ENCODE results near the gene PTPRT.

The PTPRT gene

DNA sequence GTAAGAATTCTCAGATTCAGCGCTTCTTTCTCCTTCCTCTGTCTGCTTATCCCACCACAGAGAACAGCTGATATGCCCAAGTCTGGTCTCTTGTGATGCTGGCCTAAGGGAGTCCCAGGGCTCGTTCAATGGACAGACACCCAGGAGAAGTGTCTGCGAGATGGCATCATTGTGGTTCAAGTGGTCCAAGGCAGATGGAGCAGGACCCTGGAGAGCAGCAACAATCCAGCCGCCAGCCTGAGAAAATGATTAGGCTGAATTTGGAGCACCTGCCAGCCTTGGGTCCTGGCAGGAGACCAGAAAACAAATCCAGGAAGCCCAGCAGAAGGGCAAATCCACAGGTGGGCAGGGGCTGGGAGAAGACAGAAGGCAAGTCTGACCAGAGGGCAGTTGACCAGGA, 145.8 kb downstream of the PTPRT start:
- no peaks in the 10 kb centered on the region for H3K4me1 ChIP-seq (ENCODE audit: insufficient read depth, low read length)
- no peak overlapping the region for H3K9ac ChIP-seq (ENCODE audit: low read depth, low read length)
- H3K9me3 ChIP-seq (ENCODE audit: control insufficient read depth, insufficient read depth, low read length) = no peaks in the 10 kb centered on the region
- no peaks in the 10 kb centered on the region for H3K36me3 ChIP-seq (ENCODE audit: insufficient read depth, low read length)

- Histone ChIP-seq H3K9ac (ENCODE audit: low read depth, low read length) (no peak overlapping the region), H3K9me3 (ENCODE audit: control insufficient read depth, insufficient read depth, low read length) (no peaks in the 10 kb centered on the region), H3K36me3 (ENCODE audit: insufficient read depth, low read length) (no peaks in the 10 kb centered on the region), H3K4me1 (ENCODE audit: insufficient read depth, low read length) (no peaks in the 10 kb centered on the region)
Measured at GRCh38 chr20:43040427-43040826, 149.3 kb downstream of the PTPRT start.

DNA sequence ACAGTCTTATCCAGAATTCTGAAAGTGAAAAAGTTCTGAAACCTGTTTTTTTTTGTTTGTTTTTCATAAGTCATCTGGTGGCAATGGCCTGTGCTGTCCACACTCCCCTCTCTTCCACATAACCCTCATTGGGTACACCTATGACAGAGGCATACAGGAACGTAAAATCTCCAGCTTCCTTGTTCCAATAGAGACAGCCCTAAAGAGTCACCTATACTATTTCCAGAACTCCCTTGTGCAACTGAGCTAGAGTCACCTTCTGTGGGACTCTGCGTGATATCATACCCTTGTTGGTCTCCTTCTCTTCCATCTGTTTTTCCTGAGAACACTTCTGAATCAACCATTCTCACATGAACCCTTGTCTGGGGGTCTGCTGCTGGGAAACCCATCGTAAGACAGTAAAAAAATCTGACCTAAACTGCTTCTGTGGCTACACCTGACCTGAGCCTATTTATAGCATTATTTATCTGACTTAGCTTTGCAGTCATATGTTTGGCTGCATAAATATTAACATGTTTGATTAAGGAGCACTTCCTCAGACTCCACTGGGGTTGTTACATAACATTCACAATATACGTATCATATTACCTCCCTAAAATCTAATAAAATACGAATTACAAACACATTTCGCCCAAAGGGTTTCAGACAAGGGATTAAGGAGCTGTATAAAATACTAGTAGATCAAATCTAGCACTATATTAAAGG, 151.9 kb downstream of the PTPRT start:
- H3K36me3 ChIP-seq (ENCODE audit: insufficient read depth, low read length) = no peaks in the 10 kb centered on the region
- no peaks in the 10 kb centered on the region for H3K9me3 ChIP-seq (ENCODE audit: control insufficient read depth, insufficient read depth, low read length)
- no peaks in the 10 kb centered on the region for H3K4me1 ChIP-seq (ENCODE audit: insufficient read depth, low read length)
- H3K9ac ChIP-seq (ENCODE audit: low read depth, low read length) = no peak overlapping the region

DNA sequence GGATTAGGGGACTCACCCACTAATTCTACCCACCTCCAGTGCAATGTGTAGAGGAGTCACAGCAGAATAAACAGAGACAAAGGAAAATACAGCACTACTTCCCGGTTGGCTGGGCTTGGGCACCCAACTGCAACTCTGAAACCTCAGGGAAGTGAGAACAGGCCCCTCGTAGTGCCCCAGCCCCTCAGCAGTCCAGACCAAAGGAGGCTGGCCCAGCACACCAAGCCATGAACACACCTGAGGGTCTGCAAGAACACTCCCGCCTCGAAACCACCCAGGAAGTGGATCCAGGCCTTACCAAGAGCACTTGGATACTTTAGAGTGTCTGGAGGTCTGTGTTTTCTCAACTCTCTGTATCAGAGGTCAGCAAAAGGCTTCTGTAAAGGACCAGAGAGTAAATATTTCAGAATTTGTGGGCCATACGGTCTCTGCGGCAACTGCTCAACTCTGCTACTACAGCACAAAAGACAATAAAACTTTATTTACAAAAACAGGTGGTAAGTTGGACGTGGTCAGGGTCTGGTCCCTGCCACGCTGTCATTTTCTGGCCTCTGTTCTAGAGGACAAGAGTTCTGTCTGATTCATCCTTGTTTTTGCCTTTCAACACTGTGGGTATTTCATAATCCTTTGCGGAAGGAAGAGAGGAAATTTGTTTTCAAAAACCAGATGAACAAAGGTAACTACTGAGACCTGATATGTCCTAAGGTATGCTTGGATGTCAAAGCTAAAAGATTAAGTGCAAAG, 154.6 kb downstream of the PTPRT start:
- H3K36me3 ChIP-seq (ENCODE audit: insufficient read depth, low read length) = no peaks in the 10 kb centered on the region
- H3K9ac ChIP-seq (ENCODE audit: low read depth, low read length) = no peak overlapping the region
- no peaks in the 10 kb centered on the region for H3K9me3 ChIP-seq (ENCODE audit: control insufficient read depth, insufficient read depth, low read length)
- no peaks in the 10 kb centered on the region for H3K4me1 ChIP-seq (ENCODE audit: insufficient read depth, low read length)

GRCh38 chr20:43032459-43032858, 157.2 kb downstream of the PTPRT start:
- Histone ChIP-seq H3K36me3 (ENCODE audit: insufficient read depth, low read length) (no peaks in the 10 kb centered on the region), H3K9me3 (ENCODE audit: control insufficient read depth, insufficient read depth, low read length) (no peaks in the 10 kb centered on the region), H3K9ac (ENCODE audit: low read depth, low read length) (no peak overlapping the region), H3K4me1 (ENCODE audit: insufficient read depth, low read length) (no peaks in the 10 kb centered on the region)

GRCh38 chr20:43029176-43029575, 160.5 kb downstream of the PTPRT start:
- H3K9ac ChIP-seq (ENCODE audit: low read depth, low read length) = no peak overlapping the region
- H3K36me3 ChIP-seq (ENCODE audit: insufficient read depth, low read length) = no peaks in the 10 kb centered on the region
- no peaks in the 10 kb centered on the region for H3K4me1 ChIP-seq (ENCODE audit: insufficient read depth, low read length)
- no peaks in the 10 kb centered on the region for H3K9me3 ChIP-seq (ENCODE audit: control insufficient read depth, insufficient read depth, low read length)

GRCh38 chr20:43028470-43028869, 161.2 kb downstream of the PTPRT start:
- Histone ChIP-seq H3K9me3 (ENCODE audit: control insufficient read depth, insufficient read depth, low read length) (no peaks in the 10 kb centered on the region), H3K36me3 (ENCODE audit: insufficient read depth, low read length) (no peaks in the 10 kb centered on the region), H3K9ac (ENCODE audit: low read depth, low read length) (no peak overlapping the region), H3K4me1 (ENCODE audit: insufficient read depth, low read length) (no peaks in the 10 kb centered on the region)

DNA sequence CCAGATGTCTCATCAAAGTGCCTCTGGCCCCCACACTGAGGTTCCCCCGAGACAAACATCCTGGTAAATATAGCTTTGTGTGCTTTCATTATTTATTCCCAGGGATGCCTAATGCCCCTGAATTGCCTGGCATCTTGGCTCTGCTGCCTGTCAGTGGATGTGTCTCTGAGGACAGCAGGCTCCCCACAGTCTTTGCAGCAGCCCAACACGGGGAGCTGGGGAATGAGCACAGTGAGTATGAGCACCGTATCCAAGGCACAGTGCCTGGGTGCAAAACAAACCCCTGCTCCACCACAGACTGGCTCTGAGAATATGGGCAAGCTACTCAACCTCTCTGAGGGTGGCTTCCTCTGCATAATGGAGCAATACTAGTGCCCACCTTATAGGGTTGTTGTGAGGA, 165.9 kb downstream of the PTPRT start:
- H3K36me3 ChIP-seq (ENCODE audit: insufficient read depth, low read length) = no peaks in the 10 kb centered on the region
- no peaks in the 10 kb centered on the region for H3K9me3 ChIP-seq (ENCODE audit: control insufficient read depth, insufficient read depth, low read length)
- no peak overlapping the region for H3K9ac ChIP-seq (ENCODE audit: low read depth, low read length)
- no peaks in the 10 kb centered on the region for H3K4me1 ChIP-seq (ENCODE audit: insufficient read depth, low read length)

- Histone ChIP-seq H3K4me1 (ENCODE audit: insufficient read depth, low read length) (no peaks in the 10 kb centered on the region), H3K36me3 (ENCODE audit: insufficient read depth, low read length) (no peaks in the 10 kb centered on the region), H3K9ac (ENCODE audit: low read depth, low read length) (no peak overlapping the region), H3K9me3 (ENCODE audit: control insufficient read depth, insufficient read depth, low read length) (no peaks in the 10 kb centered on the region)
Measured at GRCh38 chr20:43022568-43022967, 167.1 kb downstream of the PTPRT start.

GRCh38 chr20:43022081-43022480, 167.6 kb downstream of the PTPRT start:
- Histone ChIP-seq H3K9ac (ENCODE audit: low read depth, low read length) (no peak overlapping the region), H3K36me3 (ENCODE audit: insufficient read depth, low read length) (no peaks in the 10 kb centered on the region), H3K9me3 (ENCODE audit: control insufficient read depth, insufficient read depth, low read length) (no peaks in the 10 kb centered on the region), H3K4me1 (ENCODE audit: insufficient read depth, low read length) (no peaks in the 10 kb centered on the region)

GRCh38 chr20:43017241-43018030, 172.3 kb downstream of the PTPRT start:
- Histone ChIP-seq H3K9me3 (ENCODE audit: control insufficient read depth, insufficient read depth, low read length) (no peaks in the 10 kb centered on the region), H3K9ac (ENCODE audit: low read depth, low read length) (no peak overlapping the region), H3K36me3 (ENCODE audit: insufficient read depth, low read length) (no peaks in the 10 kb centered on the region), H3K4me1 (ENCODE audit: insufficient read depth, low read length) (no peaks in the 10 kb centered on the region)

- H3K9me3 ChIP-seq (ENCODE audit: control insufficient read depth, insufficient read depth, low read length) = no peaks in the 10 kb centered on the region
- no peak overlapping the region for H3K9ac ChIP-seq (ENCODE audit: low read depth, low read length)
- no peaks in the 10 kb centered on the region for H3K36me3 ChIP-seq (ENCODE audit: insufficient read depth, low read length)
- H3K4me1 ChIP-seq (ENCODE audit: insufficient read depth, low read length) = no peaks in the 10 kb centered on the region
Measured at GRCh38 chr20:43016257-43016656, 173.4 kb downstream of the PTPRT start.

- no peaks in the 10 kb centered on the region for H3K9me3 ChIP-seq (ENCODE audit: control insufficient read depth, insufficient read depth, low read length)
- H3K4me1 ChIP-seq (ENCODE audit: insufficient read depth, low read length) = no peaks in the 10 kb centered on the region
- H3K36me3 ChIP-seq (ENCODE audit: insufficient read depth, low read length) = no peaks in the 10 kb centered on the region
- no peak overlapping the region for H3K9ac ChIP-seq (ENCODE audit: low read depth, low read length)
Measured at GRCh38 chr20:43015566-43015965, 174.1 kb downstream of the PTPRT start.

DNA sequence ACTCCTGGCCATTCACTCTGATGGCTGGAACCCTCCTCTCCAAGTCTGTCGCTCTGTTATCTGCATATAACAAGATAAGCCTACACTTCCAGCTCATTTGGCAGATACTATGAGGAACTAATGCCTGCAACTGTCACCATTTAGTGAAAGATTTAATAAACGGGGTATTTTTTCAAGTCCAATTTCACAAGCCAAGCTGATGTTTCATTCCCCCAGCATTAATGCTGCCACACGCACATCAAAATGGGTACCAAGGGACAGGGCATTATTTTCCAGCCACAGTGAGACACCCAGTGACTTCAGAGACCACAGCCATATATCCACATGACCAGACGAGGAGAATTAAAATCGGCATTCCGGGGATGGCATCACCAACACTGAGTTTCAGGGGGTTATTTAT, 175.5 kb downstream of the PTPRT start:
- H3K9me3 ChIP-seq (ENCODE audit: control insufficient read depth, insufficient read depth, low read length) = no peaks in the 10 kb centered on the region
- no peaks in the 10 kb centered on the region for H3K36me3 ChIP-seq (ENCODE audit: insufficient read depth, low read length)
- H3K4me1 ChIP-seq (ENCODE audit: insufficient read depth, low read length) = no peaks in the 10 kb centered on the region
- no peak overlapping the region for H3K9ac ChIP-seq (ENCODE audit: low read depth, low read length)

DNA sequence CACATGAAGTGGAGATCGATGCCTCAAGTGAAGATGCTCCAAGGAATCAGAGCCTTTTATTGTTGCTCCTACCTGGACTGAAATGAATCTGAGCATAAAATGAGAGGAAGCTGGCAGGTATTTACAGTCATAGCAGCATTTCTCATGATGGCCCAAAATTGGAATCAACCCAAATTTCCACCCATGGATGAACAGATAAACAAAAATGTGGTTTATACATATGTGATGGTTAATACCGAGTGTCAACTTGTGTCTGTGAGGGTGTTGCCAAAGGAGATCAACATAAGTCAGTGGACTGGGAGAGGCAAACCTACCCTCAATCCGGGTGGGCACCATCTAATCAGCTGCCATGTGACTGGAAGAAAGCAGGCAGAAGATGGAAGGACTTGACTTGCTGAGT, 178.2 kb downstream of the PTPRT start:
- H3K9me3 ChIP-seq (ENCODE audit: control insufficient read depth, insufficient read depth, low read length) = no peaks in the 10 kb centered on the region
- H3K9ac ChIP-seq (ENCODE audit: low read depth, low read length) = no peak overlapping the region
- H3K36me3 ChIP-seq (ENCODE audit: insufficient read depth, low read length) = no peaks in the 10 kb centered on the region
- no peaks in the 10 kb centered on the region; the same call in 1 of the 2 replicates for H3K4me1 ChIP-seq (ENCODE audit: insufficient read depth, low read length)

Data from ES-I3 (cell line).